M059J (cell line): ENCODE measurements around the gene HELZ. TPM values are rescaled to one million over a fixed set of nuclear protein-coding genes. Genes with fewer than 3 reads are reported as not detected.
"Not testable (repeated sequence)": the region's sequence is repeated elsewhere in the genome, so short reads cannot be mapped to it uniquely, and the experiment has no call there.

Experiments used
- DNase-seq: peaks from one replicate; pipeline ENCODE4 v3.0.0-alpha.2; 2012; ENCODE audit warnings: low read depth
- total RNA-seq: library from RNA; depleted of rRNA; stranded (reverse); fragments of >200 nt; shearing (Covaris generic); gene quantifications from 2 replicates; pipeline ENCODE4 v1.2.3, GENCODE V29; 2014; rRNA removed

Gene HELZ, protein sequence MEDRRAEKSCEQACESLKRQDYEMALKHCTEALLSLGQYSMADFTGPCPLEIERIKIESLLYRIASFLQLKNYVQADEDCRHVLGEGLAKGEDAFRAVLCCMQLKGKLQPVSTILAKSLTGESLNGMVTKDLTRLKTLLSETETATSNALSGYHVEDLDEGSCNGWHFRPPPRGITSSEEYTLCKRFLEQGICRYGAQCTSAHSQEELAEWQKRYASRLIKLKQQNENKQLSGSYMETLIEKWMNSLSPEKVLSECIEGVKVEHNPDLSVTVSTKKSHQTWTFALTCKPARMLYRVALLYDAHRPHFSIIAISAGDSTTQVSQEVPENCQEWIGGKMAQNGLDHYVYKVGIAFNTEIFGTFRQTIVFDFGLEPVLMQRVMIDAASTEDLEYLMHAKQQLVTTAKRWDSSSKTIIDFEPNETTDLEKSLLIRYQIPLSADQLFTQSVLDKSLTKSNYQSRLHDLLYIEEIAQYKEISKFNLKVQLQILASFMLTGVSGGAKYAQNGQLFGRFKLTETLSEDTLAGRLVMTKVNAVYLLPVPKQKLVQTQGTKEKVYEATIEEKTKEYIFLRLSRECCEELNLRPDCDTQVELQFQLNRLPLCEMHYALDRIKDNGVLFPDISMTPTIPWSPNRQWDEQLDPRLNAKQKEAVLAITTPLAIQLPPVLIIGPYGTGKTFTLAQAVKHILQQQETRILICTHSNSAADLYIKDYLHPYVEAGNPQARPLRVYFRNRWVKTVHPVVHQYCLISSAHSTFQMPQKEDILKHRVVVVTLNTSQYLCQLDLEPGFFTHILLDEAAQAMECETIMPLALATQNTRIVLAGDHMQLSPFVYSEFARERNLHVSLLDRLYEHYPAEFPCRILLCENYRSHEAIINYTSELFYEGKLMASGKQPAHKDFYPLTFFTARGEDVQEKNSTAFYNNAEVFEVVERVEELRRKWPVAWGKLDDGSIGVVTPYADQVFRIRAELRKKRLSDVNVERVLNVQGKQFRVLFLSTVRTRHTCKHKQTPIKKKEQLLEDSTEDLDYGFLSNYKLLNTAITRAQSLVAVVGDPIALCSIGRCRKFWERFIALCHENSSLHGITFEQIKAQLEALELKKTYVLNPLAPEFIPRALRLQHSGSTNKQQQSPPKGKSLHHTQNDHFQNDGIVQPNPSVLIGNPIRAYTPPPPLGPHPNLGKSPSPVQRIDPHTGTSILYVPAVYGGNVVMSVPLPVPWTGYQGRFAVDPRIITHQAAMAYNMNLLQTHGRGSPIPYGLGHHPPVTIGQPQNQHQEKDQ (N-terminal part only)
- 15.1 and 21.9 TPM in 2 replicates for total RNA-seq

DNA sequence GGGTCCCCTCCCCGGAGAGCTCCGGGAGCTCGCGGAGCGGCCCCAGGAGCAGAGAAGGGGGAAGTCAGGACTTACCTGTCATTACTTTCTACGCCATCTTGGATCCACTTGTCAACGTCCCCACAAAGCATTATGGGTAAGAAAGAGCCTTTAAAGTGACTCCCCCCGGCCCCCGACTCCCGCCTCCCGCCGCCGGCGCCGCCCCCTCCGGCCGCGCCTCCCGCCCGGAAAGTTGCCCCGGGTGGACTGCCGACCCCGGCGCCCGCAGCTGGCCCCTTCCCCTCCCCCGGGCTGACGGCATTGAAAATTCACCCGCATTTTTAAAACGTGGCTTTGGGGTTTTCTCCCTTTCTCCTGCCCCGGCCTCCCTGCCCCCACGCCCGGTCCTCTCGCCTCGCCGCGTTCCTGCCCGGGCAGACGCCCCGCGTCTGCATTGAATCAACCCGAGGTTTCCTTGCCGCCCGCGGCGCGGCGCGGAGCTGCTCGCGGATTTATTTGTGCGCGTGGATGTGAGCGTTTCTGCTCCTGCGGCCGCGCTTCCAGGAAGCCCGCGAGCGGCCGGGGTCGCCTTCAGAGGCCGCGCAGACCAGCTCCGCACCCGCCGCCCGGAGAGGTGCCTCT, at the start of gene HELZ:
HELZ (minus strand) TSS at position 124 of the 621 bp plus-strand sequence. CDS start 26,392 bp downstream, outside the sequence.
- DNase-seq = peak; percentile 82

DNA sequence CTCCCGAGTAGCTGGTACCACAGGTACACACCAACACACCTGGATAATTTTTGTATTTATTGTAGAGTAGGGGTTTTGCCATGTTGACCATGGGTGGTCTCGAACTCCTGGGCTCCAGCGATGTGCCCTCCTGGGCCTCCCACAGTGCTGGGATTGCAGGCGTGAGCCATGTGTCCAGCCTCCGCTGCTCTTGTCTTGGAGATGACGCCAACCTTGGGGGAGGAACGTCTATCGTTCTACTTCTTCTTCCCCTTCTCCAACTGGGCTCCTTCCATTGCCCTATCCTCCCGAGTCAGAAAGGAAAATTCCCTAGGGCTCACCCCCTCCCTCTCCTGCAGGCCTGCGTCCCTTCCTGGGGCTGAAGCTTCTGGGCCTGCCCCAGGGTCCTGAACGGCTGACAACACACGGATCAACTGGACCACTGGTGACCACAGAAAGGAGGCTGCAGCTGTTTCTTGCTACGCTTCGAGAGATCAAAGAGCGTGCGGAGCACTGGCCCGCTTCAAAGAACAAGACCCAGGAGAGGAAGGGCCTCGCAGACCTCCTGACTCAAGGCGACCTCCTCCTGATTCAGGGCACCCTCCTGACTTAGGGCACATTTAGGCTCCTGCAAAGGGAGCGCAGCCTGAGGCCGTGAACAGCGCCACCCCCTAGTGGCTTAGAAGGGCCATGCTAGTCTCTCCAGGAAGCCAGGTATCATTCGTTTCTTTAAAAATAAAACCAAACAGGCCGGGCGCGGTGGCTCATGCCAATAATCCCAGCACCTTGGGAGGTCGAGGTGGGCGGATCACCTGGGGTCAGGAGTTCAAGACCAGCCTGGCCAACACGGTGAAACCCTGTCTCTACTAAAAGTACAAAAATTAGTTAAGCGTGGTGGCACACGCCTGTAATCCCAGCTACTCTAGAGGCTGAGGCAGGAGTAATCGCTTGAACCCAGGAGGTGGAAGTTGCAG, 48.5 kb upstream of the HELZ start:
- peak; percentile 18 for DNase-seq

DNA sequence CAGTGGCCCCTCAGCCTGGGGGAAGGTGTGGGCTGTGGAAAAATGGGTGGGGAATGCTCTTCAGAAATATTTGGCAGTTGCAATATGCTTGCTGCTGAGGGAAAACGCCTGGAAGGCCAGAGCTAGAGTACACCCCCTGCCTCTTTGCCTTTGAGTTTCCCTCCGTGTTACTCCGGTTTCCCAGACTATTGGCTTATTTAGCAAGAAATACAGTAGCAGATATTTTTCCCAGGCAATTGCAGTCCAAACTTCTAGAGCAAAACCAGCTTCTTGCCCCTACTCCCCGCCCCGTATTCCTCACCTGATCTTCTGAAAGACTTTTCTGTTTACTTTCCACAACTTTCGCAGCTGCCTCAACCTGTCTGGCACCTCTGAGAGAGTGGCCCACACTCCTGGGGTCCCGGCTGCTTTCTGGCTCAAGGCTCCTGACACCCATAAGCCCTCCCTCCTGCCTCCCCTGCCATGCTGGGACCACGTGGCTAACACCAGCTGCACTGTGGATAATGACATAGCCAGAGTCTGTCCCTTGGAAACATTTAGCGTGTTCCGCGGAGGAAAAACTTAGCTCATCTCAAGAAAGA, 45.8 kb upstream of the HELZ start:
- DNase-seq = no peak

DNA sequence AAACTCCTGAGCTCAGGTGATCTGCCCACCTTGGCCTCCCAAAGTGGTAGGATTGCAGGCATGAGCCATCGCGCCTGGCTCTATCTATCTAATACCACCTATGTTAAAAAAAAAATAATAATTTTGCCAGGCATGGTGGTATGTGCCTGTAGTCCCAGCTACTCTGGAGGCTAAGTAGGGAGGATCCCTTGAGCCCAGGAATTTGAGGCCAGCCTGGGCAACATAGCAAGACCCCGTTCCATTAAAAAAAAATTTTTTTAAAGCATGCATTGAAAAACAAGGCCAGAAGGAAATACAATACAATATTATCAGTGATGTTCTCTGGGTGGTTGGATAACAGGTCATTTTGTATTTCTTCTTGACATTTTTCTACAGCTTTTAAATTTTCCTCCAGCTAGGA, 45.2 kb upstream of the HELZ start:
- no peak for DNase-seq

DNA sequence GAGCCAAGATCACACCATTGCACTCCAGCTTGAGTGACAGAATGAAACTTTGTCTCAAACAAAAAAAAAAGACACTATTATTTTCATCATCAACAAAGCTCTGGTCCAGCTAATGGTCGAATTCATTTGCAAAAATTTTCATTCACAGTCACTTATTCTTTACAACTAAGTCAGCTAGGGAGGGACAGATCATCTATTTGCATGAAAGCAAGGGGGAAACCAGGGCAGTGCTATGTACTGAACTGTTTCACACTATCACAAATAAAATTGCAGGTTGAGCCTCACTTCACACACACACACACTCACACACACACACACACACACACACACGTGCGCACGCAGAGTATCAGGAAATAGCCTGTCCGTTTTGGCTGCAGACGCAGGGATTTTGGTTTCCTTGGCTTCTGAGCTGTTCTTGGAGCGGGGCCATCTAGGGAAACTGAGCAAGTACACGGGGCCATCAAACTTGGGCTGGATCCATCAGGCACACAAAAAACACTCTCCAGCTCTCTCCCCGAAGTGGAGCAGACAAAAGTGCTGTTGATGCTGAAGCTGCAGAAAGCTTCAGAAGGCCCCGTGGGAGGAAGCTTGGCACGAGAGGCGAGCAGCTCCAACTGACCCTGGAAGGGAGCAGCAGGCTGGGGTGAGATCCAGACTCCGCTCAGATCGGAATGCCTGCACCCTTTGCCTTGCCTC, 44.3 kb upstream of the HELZ start:
- peak; percentile 12 for DNase-seq

DNA sequence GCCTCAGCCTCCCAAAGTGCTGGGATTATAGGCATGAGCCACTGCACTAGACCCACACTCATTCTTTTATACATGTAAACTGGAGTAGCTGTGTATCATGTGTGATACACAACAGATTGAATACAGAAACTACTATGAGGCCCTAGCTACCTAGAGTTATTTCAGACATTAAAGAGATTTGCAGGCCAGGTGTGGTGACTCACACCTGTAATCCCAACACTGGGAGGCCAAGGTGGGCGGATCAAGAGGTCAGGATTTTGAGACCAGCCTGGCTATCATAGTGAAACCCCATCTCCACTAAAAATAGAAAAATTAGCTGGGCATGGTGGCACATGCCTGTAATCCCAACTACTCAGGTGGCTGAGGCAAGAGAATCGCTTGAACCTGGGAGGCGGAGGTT, 41.8 kb upstream of the HELZ start:
- DNase-seq = not testable (repeated sequence)

DNA sequence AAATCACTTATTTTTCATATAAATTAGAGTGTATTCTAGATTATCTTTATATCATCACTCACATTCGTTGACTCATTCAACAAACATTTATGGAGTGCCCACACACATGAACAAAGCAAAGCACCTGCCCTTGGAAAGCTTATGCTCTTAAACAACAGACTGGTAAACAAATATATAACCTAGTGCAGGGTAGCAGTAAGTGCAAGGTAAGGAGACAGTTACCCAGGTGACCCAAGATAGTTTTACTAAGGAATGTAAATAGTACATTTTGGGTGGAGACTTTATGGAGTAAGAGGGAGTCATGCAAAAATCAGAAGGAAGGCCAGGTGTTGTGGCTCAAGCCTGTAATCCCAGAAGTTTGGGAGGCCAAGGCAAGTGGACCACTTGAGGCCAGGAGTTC, 40.4 kb upstream of the HELZ start:
- peak; percentile 13 for DNase-seq

DNA sequence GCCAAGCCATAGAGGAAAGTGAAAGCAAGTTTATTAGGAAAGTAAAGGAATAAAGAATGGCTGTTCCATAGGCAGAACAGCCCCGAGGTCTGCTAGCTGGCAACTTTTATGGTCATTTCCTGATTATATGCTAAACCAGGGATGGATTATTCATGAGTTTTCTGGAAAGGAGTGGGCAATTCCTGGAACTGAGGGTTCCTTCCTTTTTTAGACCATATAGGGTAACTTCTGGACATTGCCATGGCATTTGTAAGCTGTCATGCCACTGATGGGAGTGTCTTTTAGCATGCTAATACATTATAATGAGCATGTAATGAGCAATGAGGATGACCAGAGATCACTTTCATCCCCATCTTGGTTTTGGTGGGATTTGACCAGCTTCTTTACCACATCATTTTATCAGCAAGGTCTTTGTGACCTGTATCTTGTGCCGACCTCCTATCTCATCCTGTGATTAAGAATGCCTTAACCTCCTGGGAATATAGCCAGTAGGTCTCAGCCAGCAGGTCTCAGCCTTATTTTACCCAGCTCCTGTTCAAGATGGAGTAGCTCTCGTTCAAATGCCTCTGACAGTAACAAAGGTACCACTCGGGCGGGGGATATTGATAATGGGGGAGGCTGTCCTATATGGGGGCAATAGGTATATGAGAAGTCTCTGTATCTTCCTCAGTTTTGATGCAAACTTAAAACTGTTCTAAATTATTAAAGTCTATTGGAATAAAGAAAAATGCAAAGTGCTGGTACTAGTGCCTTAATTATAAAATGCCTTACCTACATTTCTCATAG, 38.9 kb upstream of the HELZ start:
- no peak for DNase-seq

DNA sequence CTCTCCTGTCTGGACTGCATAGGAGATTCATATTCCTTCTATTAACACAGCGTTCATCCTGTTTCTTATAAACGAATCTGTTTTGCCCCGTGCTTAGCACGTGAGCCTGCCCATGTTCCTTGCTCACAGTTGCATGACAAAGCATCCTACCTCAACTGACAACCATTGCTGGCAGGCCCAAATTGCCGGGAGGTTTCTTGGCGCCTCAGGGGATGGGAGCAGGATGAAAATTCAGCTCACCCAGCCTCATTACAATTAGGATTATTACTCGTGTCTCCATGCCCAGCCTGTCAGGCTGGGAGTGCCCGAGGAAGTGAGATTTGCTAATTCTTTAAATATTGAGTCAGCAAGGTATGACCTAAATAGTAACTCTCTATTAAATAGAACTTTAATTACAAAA, 36.7 kb upstream of the HELZ start:
- peak; percentile 11 for DNase-seq

DNA sequence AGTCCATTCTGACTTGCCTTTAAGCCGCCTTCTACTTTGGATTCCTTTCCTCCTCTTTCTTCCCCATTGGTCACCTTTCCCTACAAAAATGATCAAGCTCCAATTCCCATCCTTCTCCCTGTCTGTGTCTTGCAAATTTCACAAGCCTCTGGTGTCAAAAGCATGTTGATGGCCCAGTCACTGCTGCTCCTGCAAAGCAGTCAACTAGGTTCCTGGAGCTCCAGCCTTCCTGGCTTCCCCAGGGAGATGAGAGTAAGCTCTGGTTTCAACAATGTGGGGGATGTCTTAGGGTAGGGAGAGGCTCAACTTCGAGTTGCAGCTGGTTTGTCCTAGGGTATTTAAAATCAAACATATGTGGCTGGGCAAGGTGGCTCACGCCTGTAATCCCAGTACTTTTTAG, 36.1 kb upstream of the HELZ start:
- no peak for DNase-seq

DNA sequence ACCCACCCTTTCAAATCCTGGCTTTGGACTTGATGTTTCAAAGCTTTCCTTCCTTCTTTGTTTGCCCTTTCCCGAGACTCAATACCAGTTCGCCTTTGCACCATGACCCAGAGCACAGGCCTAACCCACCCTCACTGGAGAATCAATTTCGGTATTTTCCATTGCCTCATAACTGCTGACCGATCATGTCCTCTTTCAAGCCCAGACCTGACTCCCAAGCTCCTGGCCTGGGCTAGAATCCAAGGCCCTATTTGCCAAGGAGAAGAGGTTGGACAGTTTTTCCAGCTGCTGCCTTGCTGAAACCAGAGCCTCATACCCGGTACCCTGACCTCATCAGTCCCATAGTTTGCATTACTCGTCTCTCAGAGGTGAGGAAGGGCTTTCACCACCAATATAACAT, 35.3 kb upstream of the HELZ start:
- DNase-seq = no peak

DNA sequence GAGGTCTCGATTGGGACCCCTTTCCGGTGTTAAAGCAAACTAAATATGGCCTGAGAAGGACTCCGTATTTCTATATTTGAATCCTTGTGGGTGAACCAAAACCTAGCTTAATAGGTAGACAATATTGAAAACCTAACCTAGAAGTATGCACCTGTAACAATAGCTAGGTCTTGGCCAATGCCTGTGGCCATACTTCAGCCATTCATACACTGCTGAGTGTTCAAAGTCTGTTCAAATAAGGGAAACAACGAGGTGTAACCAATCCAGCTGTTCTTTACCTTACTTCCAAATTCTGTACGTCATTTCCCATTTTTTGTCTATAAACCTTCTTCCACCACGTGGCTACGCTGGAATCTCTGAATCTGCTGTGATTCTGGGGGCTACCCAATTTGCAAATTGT, 34.1 kb upstream of the HELZ start:
- no peak for DNase-seq

DNA sequence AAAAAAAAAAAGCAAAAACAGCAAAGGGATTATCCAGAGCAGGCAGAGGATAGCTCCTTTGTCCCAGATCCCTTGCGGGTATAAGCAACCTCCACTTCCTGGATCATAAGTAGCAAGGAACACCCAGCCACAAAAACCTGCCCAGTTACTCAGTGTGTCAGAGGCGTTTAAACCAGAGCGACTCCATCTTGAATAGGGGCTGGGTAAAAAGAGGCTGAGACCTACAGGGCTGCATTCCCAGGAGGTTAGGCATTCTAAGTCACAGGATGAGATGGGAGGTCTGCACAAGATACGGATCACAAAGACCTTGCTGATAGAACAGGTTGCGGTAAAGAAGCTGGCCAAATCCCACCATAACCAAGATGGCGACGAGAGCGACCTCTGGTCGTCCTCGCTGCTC, 33.4 kb upstream of the HELZ start:
- DNase-seq = no peak

DNA sequence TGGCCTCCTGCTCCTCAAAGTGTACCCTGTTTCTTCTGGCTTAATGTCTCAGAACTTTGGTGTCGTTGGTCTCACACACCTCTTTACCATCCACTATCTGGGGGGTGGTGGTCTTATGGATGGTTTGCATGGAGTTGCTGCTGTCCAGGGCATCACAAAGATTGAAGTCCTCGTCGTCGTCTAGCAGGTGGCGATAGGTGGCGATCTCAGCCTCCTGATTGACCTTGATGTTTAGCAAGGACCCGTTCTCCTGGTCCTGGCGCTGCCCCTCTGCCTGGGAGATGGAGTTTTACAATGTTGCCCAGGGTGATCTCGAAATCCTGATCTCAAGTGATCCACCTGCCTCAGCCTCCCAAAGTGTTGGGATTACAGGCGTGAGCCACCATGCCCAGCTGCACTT, 31.1 kb upstream of the HELZ start:
- no peak for DNase-seq

DNA sequence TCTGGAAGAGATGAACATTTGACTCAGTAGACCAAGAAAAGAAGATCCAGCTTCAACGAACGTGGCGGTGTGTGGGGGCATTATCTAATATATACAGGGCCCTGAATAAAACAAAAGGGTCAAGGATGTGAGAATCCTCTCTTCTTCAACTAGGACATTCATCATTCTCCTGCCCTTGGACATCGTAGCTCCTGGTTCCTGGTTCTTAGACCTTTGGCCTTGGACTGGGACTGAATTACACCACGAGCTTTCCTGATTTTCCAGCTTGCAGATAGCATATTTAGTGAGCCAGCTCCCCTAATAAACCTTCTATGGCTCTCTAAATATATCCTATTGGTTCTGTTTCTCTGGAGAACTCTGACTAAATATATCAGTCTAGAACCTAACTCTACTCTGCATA, 29.5 kb upstream of the HELZ start:
- DNase-seq = no peak

DNA sequence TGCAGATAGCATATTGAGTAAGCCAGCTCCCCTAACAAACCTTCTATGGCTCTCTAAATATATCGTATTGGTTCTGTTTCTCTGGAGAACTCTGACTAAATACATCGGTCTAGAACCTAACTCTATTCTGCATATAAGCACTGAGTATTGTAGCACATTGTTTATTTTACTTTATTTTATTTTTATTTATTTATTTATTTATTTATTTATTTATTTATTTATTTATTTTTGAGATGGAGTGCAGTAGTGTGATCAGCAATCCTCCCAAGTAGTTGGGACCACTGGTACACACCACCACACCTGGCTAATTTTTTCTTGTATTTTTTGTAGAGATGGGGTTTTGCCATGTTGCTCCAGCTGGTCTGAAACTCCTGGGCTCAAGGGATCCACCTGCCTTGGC, 28.9 kb upstream of the HELZ start:
- DNase-seq = no peak

DNA sequence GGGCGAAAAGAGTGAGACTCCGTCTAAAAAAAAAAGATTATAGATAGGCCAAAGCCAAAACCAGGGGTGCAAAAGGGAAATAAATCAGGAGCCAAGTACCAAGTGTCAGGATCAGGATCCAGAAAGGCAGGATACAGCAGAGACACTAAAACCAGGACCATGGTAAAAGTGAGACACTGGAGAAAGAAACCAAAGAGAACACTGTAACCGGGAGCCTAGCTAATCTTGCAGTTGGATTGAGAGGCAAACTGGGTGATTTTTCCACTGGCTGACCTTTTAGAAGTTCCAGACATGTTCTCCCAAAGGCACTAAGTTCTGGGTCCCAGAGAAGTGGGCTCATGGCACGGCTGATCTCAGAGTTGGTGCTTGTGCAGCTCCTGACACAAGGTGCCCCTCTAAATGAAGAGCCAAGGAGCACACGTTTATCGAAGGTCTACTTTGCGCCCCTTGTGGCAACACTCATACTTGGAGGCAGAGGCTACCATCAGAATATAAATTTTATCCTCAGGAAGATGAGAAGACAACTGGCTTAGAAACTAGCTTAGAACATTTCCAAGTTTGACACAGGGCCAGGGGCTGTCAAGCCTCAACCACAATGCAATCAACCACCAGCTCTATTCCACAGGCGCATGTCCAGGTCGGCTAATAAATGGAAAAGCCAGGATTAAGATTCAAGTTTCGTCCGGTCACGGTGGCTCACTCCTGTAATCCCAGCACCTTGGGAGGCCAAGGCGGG, 27.5 kb upstream of the HELZ start:
- no peak for DNase-seq

DNA sequence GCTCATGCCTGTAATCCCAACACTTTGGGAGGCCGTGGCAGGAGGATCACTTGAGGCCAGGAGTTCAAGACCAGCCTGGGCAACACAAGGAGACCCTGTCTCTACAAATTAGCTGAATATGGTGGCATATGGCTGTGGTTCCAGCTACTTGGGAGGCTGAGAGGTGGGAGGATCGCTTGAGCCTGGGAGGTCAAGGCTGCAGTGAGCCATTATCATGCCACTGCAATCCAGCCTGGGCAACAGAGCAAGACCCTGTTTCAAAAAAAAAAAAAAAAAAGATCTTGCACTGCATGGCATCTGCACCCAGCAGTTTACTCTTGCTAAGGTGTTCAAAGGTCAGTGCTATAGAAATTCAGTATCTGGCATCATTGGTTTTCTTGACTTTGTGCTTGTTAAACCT, 26.2 kb upstream of the HELZ start:
- not testable (repeated sequence) for DNase-seq
